HG03558 (cell line): ENCODE results near the gene GGT6.

Source experiments
- ATAC-seq: cut with Tn5 transposase; IDR thresholded peaks from one replicate; pipeline ENCODE4 v1.9.1; 2021; ENCODE audit warnings: moderate number of reproducible peaks; ENCODE audit not compliant: unreplicated experiment; ENCODE audit errors: extremely low read depth

GGT6 gene

GRCh38 chr17:4542003-4542725 is 18.2 kb downstream of the GGT6 start:
- ATAC-seq, result no peak

GRCh38 chr17:4541328-4542002 is 18.9 kb downstream of the GGT6 start:
- no peak for ATAC-seq

GRCh38 chr17:4540687-4541327 is 19.6 kb downstream of the GGT6 start:
- ATAC-seq, result no peak

GRCh38 chr17:4540224-4540651 is 20.1 kb downstream of the GGT6 start:
- no peak for ATAC-seq

DNA sequence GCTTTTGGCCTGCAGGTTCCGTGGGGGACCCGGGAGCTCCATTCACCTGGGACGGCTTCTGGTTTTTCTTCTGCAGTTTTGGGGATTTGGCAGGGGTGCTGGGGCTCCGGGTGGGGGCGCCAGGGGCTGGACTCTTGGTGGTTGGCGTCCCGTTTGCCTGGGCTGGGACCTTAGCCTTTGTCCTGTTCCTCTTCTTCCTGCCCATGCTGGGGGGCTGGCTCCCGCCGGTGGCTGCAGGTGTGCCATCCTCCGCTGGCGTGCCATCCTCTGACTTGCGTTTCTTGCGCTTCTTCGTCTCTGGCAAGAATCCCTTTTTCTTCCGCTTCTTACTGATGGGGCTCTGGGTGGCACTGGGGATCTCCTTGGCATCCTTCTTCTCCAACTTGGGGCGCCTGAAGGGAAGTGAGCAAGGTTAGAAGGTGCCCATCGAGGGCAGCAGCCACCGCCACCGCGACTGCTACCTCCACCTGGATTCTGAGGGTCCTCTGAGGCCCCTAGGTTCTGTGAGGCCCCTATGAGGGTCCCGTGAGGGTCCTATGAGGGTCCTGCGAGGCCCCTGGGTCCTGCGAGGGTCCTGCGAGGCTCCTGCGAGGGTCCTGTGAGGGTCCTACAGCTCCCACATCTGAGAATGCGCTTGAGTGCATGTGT is 20.7 kb downstream of the GGT6 start:
- no peak for ATAC-seq

DNA sequence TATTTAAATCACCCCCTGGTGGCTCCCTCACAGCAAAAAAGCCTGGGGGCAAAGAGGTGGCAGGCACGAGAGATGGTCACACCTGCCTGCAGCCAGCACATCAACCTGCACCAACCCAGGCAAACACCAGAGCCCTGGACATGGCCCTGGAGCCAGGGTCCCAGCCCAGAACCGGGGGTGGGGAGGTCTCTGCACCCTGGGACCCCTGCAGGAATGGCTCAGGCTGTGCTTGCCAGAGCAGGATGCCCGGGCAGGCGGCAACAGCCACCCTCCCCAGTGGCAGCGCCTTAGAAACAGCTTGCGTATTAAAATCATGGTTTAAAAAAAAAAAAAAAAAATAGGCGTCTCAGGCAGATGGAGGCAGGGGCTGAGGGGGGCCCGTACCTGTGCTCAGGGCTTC is 21.4 kb downstream of the GGT6 start:
- ATAC-seq, result no peak

DNA sequence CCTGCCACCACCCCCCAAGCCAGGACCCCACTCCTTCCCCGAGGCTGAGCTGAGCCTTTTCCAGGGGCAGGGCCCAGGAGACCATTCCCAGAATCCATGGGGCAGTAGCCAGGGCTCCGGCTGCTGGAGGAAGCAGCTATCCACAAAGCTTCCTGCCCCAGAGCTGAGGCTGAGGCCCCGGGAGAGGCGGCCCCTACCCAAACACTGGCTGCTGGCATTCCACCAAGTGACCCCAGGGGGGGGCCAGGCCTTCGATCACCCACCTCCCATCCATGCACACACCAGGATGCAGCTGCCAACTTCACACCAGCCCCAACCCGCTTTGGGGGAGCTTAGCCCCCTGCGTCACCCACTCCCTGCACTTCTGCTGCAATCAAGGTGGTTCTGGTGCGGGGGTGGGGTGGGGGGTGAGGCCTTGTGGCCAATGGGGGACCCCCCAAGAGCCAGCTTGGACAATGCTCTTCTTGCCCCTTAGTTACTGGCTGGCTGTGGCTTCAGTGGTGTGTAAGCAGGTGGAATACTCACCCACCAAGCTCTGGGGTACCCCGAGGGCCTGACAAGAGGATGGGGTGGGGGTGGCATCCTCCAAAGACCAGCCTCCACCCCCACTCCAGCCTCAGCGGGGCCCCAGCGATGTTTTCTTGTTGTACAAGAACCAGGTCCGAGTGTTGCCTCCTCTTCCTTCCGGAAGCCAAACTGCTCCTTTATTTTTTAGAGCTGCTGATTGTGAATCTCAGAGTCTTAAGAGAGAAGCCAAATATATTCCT is 22.0 kb downstream of the GGT6 start:
- no peak for ATAC-seq

GRCh38 chr17:4537451-4538235 is 22.7 kb downstream of the GGT6 start:
- no peak for ATAC-seq

- no peak for ATAC-seq
Measured at GRCh38 chr17:4536742-4537411, 23.5 kb downstream of the GGT6 start.

- ATAC-seq, result no peak
Measured at GRCh38 chr17:4536259-4536741, 24.1 kb downstream of the GGT6 start.

DNA sequence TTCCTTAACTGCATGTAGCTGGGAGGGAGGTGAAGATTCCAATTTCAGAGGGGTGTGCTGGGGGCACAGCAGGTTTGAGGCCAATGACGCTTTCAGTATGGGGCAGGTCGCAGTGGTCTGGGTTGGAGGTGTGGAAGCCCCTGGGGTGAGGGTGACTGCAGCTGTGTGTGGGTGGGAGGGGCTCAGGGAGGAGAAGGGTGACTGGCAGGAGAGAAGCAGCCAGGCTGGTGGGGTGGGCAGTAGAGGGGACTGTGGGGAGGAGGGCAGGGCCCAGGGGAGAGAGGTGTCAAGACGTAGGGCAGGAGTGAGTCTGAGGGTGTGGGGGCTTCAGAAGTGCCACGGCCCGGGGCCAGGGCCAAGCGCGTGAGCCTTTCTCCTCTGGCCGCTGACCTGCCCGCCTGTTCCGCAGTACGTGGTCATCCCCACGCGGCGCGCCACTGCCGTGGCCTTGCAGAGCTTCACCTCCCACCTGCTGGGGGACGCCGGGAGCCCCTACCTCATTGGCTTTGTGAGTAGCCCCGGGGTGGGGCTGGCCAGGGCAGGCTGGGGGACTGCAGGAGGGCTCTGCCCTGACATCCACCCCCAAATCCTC is 24.6 kb downstream of the GGT6 start:
- no peak for ATAC-seq

DNA sequence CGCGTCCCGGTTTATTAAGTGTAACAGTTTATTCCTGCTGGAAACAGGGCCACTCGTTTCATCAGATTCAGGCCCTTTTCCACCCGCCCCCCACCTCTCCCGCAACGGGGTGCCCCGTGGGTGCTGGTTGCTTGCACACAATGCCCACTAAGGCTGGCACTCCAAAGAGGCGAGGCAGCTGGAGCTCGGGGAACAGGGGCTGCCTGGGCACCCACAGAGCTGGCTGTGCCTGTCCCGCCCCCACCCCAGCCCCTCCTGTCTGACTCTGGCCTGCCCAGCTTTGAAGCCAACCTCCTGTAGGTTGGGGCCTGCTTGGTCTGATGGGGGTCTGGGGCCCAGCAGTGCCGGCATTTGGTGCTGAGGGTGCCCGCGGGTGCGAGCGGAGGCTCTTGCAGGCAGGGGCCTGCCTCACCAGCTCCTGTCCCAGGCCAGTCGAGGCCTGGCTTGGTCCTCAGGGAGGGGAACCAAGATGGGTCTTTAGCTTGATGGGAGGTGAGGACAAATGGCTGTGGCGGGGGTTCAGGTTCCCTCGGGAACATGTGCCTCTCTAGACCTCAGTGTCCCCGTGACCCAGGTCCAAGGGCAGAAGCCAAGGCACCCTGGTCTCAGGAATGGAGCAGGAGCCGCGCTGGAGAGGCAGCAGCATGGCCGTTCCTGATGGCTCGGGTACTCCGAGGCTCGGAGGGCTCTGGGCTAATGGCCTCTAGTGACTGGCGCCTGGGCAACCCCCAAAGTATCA is 25.3 kb downstream of the GGT6 start:
- ATAC-seq, result no peak

- ATAC-seq, result no peak
Measured at GRCh38 chr17:4534515-4534914, 25.9 kb downstream of the GGT6 start.

GRCh38 chr17:4533523-4534504 is 26.6 kb downstream of the GGT6 start:
- no peak for ATAC-seq

GRCh38 chr17:4532860-4533522 is 27.4 kb downstream of the GGT6 start:
- ATAC-seq, result no peak
